ENCODE measurements around the gene B4GALT5.

DNA sequence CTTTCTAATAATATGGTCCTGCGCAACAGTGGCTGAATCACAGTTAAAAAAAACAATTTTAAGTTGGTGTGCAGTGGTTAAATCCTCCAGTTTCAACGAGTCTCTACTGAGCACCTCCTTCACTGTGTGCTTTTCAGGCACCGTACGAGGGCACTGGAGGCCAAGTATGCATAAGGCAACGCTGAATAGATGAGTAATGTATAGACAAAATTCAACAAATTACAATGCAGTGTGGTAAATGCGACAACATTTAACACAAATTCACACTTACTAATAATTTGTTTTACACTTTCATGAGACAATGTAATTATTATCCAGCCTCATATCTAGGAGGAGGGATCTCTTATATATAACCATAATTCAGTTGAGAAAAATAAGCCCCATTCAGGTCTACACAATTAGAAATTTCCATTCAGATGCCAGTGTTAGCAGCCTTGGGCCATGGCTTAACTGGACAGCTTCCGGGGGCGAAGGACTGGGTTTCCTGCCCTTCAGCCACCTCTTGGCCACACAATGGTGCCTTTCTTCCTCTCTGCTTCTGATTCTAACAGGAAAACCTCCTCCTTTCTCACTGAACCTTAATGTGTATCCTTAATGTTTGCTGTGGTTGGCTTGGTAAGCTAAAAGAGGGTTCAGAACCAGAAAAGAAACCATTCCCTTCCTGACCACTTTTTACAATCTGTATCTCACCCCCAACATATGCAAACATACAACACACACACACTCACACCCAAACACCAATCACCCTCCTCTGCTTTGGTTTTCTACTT is 51.9 kb downstream of the B4GALT5 start:
- TF ChIP-seq POLR2A (IDR thresholded peaks at IDR 0.05; ENCODE audit: borderline replicate concordance, extremely low read depth, insufficient read depth, insufficient read length) (no peak), JUND (IDR thresholded peaks at IDR 0.05) (no peak), CEBPB (IDR thresholded peaks at IDR 0.05; ENCODE audit: low read depth) (no peak)
- TF ChIP-seq, protein P1, sequence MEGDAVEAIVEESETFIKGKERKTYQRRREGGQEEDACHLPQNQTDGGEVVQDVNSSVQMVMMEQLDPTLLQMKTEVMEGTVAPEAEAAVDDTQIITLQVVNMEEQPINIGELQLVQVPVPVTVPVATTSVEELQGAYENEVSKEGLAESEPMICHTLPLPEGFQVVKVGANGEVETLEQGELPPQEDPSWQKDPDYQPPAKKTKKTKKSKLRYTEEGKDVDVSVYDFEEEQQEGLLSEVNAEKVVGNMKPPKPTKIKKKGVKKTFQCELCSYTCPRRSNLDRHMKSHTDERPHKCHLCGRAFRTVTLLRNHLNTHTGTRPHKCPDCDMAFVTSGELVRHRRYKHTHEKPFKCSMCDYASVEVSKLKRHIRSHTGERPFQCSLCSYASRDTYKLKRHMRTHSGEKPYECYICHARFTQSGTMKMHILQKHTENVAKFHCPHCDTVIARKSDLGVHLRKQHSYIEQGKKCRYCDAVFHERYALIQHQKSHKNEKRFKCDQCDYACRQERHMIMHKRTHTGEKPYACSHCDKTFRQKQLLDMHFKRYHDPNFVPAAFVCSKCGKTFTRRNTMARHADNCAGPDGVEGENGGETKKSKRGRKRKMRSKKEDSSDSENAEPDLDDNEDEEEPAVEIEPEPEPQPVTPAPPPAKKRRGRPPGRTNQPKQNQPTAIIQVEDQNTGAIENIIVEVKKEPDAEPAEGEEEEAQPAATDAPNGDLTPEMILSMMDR (IDR thresholded peaks at IDR 0.05 in 2 of 3, conservative IDR thresholded peaks at IDR 0.05 in 1 of 3; ENCODE audit: borderline replicate concordance in 1 of 3, insufficient read depth in 1 of 3, low read depth in 2 of 3, low read length in 2 of 3) = no peak
